ENCODE measurements around the gene UST.

GRCh38 chr6:148723484-148723883, 23.3 kb upstream of the UST start:
- TF ChIP-seq POLR2A (IDR thresholded peaks at IDR 0.05; ENCODE audit: low read length) (no peak), GATA1 (IDR thresholded peaks at IDR 0.05; ENCODE audit: low read depth, low read length) (no peak)

Measured in erythroblast (primary cell).